ENCODE results near the gene CCDC9B. TPM values are rescaled to one million over a fixed set of nuclear protein-coding genes. Genes with fewer than 3 reads are reported as not detected.

The CCDC9B gene
- total RNA-seq, 1 donor from 2014 or later = 13.0 TPM

DNA sequence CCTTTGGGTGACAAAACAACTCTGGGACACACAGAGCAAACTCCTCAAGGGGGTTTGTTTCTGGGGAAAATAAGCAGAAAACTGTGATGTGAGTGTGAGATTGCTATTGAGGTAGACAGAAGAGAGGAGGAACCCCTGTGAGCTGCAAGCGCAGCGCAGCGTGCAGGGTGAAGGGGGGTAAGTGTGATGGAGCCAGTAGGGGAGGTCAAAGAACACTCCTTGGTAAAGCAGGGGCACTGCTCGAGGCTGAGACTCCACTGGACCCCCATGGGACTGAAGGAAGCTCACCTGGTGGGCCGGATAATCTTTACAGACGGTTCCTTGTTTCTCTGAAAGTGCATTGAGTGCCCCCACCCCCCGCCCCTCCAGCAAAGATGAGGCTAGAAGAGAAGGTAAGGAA, 9.7 kb downstream of the CCDC9B start:
- DNase-seq (ENCODE audit: low spot score) = no peak

DNA sequence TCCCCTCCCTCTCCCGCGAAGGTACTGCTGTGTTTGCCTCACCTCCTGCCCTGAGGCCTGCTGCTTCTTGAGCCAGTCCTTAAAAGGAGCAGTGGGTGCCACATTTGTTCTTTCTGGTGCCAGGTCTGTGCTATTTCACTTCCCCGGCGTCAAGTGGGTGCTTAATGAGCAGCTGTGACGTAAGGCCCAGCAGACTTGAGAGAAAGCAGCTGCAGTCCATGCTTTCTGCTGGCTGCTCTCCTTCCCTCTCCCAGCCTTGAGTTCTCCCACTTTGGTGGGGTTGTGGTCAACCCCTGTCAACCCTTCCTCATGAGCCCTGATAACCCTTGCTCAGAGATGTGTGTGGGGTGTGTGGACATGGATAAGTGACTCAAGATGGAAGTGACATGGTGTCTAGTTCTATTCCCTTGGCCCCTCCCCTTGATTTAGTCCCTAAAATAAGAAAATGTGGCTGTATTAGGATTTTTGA, 10.3 kb downstream of the CCDC9B start:
- no peak for DNase-seq (ENCODE audit: low spot score)

DNA sequence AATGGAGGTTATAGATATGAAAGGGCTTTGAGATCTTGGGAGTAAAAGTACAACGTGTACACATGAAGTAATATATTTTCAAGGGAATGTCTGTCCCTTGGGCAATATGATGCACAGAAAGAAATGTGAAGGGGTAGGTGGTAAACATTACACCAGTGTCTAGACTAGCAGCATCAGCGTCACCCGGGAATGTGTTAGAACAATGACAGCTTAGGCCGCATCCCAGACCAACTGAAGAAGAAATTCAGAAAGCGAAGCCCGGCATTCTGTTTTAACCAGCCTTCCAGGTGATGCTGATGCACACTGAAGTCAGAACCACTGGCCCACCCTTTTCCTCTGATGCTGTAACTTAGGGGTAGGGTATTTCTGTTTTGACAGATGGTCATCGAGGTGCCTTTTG, 10.9 kb downstream of the CCDC9B start:
- DNase-seq (ENCODE audit: low spot score) = no peak

DNA sequence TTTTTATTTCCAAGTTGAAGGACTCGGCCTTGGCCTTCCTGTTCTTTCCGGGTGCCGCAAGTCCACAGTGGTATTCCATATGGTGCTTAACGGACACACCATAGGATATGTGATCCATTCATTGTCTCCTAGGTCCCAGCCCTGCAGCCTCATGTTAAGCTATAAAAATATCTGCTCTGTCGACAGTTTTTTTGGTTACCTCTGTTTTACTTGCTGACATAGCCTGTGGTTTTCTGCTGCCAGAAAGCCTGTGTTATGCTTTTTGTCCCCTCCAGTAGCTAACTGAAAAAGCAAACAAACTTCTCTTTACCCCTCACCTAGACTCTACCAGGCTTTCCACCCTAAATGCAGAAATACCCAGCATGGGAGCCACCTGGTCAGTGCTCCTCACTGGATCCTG, 12.0 kb downstream of the CCDC9B start:
- DNase-seq (ENCODE audit: low spot score) = no peak

DNA sequence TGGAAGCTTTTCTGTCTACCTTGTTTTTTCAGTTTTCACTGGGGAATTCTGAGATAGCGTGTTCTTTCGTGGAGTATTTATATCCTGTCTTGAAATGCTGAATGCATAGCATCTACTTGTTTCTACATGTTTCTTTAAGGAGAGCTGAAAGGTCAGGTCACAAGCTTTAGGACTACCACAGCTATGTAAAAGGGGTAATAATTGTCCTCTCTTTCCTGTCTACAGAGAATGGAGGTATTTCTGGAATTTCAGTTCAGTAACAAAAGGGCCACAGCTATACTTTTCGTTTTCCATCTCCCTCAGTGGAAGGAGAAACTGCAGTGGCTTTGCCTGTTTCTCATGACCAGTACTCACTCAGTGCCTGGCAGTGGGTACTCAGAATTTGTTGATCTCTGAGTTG, 12.6 kb downstream of the CCDC9B start:
- no peak for DNase-seq (ENCODE audit: low spot score)

DNA sequence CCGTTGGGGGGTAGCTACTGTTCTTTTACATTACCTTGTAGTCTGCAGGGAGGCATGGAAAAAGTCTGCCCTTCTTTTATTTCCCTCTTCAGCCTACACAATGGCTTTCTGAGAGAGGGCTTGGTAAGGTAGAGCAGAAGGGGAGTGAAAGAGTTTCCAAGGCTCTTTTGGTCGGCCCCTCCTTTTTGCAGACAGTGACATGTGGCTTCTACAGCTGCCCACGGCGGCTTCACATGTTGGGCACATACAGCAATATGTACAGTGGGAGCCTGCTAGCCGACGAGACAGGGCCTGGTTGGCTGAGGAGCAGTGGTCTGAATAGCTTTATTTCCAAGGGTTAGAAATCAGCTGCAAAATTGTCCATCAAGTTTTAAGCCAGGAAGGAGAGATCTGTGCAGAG, 13.3 kb downstream of the CCDC9B start:
- DNase-seq (ENCODE audit: low spot score) = no peak

DNA sequence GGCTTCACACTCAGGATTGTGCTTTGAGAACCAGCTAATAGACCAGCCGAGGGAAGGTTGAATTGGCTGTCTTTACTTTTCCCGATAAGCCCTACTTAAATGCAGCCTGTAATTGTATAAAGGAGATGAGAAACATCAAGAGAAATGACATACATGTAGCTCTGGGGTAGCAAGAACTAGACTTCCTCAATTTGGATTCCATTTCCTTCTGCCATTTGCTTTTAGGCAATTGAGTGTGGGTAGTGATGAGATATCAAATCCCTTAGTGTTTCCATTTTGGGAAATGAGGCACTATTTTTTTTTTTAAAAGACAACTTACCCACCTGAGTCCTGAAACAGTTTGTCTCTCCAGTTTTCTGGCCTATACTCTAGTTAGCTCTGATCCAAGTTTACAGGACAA, 15.0 kb downstream of the CCDC9B start:
- no peak for DNase-seq (ENCODE audit: low spot score)

DNA sequence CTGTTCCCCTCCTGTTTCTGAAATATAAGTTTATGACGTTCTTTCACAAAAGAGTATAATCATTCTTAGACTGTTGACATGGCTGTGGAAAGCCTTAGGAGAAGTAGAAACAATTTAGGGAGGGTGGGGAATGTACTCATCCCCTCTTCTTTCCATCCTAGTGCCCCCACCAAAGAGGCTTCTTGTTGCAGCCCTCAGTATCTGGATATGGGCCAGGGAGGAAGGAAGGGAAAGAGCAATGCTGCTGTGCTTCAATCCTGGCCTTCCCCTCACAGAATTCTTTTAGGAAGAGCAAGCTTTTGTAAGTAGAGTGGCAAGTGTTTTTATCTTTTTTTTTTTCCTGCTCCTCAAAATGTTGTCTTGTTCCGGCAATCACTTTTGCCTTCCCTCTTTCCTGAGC, 15.6 kb downstream of the CCDC9B start:
- DNase-seq (ENCODE audit: low spot score) = no peak

DNA sequence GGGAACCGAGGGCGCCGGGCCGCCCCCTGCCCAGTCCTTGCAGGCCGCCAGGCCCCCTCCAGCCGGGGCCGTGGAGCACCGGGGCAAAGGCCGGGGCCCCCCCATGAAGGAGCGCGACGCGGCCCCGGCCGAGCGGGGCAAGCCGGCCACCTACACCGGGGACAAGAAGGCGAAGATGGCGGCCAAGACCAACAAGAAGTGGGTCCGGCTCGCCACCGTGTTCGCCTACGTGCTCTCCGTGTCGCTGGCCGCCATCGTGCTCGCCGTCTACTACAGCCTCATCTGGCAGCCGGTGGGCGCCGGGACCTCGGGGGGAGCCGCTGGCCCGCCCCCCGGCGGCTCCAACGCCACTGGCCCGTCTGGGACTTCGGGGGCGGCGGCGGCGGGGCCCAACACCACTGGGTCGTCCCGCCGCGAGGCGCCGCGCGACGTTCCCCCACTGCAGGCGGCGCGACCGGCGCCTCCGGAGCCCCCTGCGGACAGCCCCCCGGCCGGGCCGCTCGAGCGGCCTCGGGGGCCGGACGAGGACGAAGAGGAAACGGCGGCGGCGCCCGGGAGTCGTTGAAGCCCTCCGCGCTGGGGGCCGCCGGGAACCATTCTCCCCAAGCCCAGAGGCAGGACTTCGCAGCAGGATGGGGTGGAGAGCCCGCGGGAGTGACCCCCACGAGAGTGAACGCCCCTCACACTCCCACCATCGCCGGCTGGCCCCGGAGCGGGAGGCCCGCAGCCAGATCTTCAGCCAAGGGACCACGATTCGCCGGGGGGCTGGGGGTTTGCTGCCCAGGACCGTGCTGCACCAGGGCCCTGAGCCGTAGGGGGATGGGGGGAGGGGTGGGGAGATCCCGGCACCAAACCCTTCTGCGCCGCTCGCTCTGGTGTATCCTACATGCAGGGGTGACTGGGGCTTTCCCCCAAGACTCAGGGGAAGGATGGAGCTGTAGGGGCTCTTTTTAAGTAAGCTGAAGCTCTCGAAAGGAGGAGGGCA, 16.5 kb downstream of the CCDC9B start:
- no peak for DNase-seq (ENCODE audit: low spot score)

DNA sequence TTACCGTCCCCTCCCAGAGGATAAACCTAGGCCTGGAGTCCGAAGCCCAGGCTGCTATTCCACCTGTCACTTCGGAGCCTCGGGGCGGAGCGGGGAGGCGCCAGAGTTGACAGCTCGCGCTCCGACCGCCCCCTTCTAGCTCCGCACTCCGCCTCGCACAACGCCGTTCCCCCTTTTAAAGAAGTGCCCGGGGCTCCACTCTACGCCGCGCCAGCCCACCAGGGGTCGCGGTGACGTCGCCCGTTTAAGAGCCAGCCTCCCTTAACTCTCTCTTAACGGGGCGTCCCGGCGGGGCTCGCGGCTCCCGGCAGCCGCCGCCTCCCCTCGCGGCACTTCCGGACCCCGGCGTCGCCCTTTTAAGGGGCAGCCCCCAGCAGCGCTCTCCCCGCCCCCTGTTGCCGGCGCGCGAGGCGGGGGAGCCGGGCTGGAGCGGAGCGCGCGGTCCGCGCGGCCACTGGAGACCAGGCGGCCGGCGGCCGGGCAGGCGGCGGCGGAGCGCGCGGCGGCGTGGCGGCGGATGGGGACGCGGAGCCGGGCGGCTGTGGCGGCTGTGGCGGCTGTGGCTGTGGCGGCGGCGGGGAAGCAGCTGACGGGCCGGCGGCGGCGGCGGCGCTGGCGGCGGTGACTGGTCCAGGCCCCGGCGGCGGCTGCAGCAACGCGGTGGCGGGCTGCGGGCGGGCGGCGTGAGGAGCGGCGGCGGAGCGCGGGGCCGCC, 17.3 kb downstream of the CCDC9B start, which contains the start of gene INAFM2:
Gene INAFM2, plus strand, starts transcription at position 454 of the 714 bp plus-strand sequence. CDS start 364 bp downstream, outside the sequence.
- peak; percentile 96 for DNase-seq (ENCODE audit: low spot score)

DNA sequence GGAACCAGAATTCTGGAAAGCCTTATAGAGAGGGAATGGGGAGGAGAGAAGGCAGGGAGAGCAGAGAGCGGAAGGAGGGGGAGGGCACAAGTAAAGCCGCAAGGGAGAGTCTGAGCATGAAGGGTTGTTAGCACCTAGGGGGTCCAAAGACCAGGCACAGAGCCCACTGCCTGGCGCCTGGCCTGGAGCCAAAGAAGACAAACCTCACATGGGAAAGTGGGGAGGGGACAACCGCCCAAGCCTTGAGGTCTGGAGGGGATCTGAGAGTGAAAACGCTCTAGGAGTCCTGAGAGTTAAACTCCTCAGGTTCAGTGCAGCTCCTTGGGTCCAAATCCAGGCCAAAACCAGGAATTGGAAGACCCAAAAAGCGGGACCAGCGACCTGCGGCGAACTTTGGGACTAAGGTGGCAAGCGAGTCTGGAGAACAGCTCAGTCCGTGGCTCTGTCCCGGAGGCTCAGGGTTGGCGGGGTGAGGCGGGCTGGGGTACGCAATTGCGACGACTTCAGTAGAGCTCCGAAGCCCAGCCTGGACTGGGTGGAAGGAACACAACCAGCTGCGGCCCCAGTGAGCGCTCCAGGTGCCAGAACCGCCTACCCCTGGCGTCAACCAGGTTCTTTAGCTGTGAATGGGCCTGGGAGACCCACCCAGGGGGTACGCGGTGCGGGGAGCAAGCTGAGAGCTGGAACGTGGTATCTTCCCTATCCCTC, 18.1 kb downstream of the CCDC9B start:
- no peak for DNase-seq (ENCODE audit: low spot score)

DNA sequence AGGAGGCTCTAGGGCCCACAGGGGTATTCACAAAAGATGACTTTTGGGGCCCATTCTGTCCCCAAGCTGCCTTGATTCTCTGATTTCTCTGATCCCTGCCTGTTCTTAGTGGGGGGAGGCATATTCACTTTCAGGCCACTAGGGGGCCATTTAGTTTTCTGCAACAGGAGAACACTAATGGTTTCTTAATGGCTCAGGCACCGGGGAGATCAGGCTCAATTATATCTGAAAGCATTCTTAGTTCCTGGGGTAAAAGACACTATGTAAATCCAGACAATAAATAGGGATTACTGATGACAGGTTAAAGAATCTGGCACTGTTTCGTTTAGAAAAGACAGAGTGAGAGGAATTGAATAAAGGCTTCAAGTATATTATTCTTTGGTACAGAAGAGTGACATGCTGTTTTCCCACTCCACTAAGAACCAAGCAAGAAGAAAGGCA, 19.8 kb downstream of the CCDC9B start:
- peak; percentile 72 for DNase-seq (ENCODE audit: low spot score)

DNA sequence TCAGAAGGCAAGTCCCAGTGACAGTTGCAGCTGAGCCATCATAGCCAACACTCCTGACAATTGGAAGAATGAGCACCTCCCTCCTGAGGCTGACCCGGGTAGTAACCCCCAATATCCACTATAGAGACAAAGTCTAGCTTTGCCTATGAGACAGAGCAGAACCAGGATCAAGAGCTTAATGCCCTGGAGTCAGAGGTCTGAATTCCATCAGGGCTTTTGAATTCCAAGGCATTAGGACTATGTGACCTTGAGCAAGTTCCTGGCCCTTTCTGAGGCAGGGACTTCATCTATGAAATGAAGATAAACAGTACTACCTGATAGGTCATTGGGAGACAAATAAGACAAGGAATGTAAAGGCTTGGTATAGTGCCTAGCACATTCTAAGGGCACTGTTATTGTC, 20.3 kb downstream of the CCDC9B start:
- DNase-seq (ENCODE audit: low spot score) = no peak

DNA sequence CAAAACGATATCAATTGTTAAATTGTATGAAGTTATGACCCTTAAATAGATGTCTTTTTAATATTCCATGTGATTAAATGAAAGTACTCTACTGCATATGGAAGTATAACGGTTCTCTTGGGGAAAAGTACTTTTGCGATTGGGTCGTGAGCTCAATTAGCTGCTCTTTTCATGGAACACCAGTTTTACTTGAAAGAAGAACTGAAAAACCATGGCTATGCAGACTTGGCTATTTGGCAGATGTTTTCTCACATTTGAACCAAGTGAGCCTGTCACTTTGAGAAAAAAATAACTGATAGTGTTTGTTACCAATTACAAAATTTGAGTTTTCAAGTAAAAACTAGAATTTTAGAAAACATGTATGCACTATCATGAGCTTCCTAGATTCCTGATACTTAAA, 23.2 kb downstream of the CCDC9B start:
- DNase-seq (ENCODE audit: low spot score) = no peak

DNA sequence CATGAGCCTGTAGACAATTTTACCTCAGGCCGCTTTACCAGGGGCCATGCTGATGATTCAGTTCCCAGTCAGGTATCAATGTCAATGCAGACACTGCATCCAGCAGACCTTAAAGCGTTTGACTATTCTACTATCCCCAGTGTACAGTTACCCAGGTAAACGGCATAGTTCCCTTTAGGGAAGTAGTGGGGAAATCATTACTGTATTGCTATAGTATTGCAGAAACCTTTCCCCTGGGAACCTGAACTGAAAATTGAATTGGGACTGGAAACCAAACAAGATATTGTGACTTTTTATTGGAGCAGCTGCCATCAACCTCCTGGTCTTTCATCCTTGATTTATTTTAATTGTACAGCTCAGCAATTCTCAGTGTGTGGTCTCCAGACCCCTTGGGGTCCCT, 23.8 kb downstream of the CCDC9B start:
- no peak for DNase-seq (ENCODE audit: low spot score)

DNA sequence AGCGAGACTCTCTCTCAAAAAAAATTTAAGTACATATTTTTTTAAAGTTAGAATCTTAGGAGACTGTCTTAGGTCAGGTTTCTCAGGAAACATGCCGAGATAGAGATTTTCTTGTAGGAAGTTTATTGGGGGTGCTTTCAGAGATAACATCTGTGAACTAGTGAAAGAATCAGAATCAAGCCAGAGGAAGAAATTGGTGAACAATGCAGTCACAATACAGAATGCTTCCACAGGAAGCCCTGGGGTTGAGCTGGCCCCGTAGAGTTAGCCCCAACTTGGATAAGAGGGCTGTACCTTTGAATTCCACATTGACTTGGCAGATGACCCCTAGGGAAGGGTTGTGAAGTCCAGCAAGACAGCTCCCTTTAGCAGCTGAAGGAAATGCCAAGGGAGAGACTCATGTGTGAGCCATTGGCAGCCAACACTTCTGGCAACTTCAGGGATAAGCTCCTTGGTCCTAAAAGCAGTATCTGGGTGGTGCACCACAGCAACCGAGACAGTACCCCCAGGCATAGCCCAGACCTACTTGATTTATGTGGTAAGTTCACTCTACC, 25.9 kb downstream of the CCDC9B start:
- DNase-seq (ENCODE audit: low spot score) = no peak

DNA sequence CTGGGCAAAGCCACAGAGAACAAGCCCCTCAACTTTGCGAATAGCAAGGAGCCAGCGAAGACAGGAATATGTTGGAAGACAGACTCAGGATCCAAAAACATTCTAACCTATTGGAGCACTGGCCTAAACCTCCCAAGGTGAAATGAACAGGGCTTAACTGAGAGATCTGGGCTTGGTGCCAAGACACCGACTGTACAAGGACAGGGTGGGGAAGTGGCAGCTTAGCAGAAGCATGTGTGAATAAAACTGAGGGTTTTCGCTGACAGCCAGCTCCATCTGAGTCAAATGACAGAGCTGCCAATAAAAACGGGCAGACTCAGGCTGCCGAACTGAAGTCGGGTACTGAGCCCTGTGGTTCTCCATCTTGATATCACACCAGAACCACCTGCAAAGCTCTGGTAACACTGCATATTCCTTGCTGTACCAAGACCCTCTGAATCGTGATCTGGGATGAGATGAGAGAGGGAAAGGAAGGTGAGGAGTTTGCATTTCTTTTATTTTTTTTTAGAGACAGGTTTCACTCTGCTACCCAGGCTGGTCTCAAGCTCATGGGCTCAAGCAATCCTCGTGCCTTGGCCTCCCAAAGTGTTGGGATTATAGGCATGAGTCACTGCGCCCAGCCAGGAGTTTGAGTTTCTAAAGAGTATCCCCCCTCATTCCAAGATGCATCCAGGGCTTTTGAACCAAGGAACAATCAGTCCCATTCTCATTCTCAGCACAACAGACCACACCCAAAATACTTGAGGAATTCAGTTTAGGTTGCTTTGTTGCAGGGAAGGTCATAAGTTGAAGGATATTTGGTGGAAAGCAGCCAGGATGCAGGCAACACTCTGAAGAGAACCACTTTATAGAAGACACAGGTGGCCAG, 27.0 kb downstream of the CCDC9B start:
- DNase-seq (ENCODE audit: low spot score) = no peak

DNA sequence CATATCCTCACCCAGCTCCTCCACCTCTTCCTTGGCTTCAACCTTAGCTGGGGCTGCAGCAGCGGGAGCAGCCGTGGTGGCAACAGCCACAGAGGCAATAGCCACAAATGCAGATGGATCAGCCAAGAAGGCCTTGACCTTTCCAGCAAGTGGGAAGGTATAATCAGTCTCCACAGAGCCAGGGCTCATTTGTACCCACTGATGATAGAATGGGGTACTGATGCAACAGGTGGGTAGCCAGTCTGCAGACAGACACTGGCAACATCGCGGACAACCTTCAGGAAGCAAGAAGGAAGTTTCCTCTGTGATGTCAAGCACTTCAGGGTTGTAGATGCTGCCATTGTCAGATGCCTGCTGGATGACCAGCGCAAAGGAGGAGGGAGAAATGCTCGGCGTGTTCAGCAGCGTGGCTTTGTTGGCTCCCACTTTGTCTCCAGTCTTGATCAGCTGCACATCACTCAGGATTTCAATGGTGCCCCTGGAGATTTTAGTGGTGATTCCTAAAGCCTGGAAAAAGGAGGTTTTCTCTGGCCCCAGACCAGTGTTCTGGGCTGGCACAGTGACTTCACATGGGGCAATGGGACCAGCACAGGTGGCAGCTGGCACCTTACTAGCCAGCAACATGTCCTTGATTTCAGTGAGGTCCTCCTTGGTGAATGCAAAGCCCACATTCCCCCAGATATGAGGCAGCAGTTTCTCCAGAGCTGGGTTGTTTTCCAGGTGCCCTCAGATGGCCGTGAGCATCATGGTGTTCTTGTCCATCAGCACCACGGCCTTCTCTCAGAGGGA, 28.2 kb downstream of the CCDC9B start:
- DNase-seq (ENCODE audit: low spot score) = no peak

DNA sequence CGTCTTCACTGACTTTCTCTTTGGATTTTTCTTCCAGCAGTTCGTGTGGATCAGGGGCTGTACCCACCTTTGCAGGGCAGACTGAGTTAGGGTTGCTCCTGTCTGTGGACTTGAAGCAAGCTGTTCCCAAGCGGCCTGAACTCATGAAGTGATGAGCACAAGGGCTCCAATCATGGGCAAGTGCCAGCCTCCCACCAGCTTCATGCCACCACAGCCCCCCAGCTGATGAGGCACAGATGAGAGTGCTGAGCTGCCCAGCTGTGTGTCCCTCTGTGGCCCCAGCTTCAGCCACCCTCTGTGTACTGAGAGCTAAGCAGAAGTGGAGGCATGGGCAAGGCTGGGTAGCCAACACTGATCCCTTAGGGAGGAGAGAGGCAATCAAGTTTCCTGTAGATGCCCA, 29.7 kb downstream of the CCDC9B start:
- DNase-seq (ENCODE audit: low spot score) = no peak

All from umbilical cord (tissue), 2 donors.